ENCODE results near the gene CNTN3. TPM values are rescaled to one million over a fixed set of nuclear protein-coding genes. Genes with fewer than 3 reads are reported as not detected.
A peak's percentile ranks its signal among the peaks of the same experiment; 100 is the strongest.

The CNTN3 gene
- total and polyA plus RNA-seq, 11 donors: 0.25 to 4.3 (median 1.9) TPM

DNA sequence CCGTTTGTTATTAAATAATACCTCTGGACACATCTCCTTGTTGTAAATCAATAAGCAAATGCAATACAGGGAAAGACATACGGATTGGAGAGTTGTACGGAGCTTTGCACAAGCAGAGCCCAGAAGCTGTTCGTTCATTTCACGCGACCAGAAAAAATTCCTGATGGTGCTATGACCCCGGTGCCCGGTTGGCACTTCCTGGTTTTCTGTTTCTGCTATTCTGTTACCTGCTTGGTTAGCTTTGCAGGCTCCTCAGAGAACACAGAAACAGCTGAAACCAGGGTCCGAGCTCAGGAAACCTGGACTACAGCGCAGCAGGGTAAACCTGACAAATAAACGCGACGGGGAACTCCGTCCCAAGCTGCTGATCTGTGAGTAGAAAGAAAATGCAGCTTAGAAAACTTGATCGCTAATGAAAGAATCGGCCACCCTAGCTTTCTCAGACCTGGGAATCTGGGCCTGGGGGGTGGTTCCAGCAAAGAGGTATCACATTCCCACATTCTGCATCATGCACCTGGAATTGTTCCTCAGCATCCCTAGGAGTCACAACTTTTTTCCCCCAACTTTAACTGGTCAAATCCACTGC, 845 bp downstream of the CNTN3 start:
- ATAC-seq (peak in 1 of 4 donors; percentile 21), DNase-seq (no peak)
- intact Hi-C loops (cut with DNase I): no loop called here
- Histone ChIP-seq H3K36me3 (no peaks in the 10 kb centered on the region), H3K9me3 (no peaks in the 10 kb centered on the region), H3K27me3 (peaks cover 0 to 37% (median 3%) of the 10 kb centered on the region in 9 donors), H3K27ac (no peak overlapping the region), H3K4me1 (peaks cover 0 to 12% (median 0%) of the 10 kb centered on the region in 12 donors), H3K4me3 (peak overlapping the region; percentile 17 to 56 (median 38))
- WGBS, 4 donors: 22 to 33% (median 29%) methylated on average over 16 of the region's 16 CpGs
- TF ChIP-seq POLR2A (IDR thresholded peaks at IDR 0.05): no peak
- TF ChIP-seq, protein P1, sequence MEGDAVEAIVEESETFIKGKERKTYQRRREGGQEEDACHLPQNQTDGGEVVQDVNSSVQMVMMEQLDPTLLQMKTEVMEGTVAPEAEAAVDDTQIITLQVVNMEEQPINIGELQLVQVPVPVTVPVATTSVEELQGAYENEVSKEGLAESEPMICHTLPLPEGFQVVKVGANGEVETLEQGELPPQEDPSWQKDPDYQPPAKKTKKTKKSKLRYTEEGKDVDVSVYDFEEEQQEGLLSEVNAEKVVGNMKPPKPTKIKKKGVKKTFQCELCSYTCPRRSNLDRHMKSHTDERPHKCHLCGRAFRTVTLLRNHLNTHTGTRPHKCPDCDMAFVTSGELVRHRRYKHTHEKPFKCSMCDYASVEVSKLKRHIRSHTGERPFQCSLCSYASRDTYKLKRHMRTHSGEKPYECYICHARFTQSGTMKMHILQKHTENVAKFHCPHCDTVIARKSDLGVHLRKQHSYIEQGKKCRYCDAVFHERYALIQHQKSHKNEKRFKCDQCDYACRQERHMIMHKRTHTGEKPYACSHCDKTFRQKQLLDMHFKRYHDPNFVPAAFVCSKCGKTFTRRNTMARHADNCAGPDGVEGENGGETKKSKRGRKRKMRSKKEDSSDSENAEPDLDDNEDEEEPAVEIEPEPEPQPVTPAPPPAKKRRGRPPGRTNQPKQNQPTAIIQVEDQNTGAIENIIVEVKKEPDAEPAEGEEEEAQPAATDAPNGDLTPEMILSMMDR (IDR thresholded peaks at IDR 0.05): no peak

DNA sequence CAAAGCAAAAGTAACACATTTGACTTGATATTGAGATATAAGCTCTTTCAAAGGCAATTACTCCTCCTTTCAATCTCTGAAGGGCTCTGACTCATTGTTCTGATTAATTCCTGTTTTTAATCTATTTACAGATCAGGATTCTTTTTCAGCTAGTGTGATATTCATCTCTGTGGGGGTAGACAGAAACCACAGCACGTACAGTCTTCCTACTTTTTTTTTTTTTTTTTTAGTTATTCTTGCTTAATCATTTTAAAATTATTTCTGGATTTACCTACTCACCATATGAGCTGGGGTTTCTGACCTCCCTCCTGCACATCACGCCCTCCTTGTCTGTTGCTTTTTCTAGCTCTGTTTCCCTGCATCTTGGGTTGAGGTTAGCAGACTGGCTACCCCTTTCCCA, 1.4 kb downstream of the CNTN3 start:
- DNase-seq (no peak), ATAC-seq (no peak)
- Histone ChIP-seq H3K4me1 (peaks cover 0 to 12% (median 0%) of the 10 kb centered on the region in 12 donors), H3K27ac (no peak overlapping the region), H3K4me3 (peak overlapping the region in 7 of 12 donors; percentile 17 to 56 (median 39)), H3K36me3 (no peaks in the 10 kb centered on the region), H3K27me3 (peaks cover 0 to 37% (median 3%) of the 10 kb centered on the region in 9 donors), H3K9me3 (no peaks in the 10 kb centered on the region)
- intact Hi-C loops (cut with DNase I): no loop called here
- WGBS, 4 donors: 26 to 38% (median 34%) methylated on average over 2 of the region's 2 CpGs
- TF ChIP-seq, protein P1 (IDR thresholded peaks at IDR 0.05): no peak
- no peak for TF ChIP-seq POLR2A (IDR thresholded peaks at IDR 0.05)

DNA sequence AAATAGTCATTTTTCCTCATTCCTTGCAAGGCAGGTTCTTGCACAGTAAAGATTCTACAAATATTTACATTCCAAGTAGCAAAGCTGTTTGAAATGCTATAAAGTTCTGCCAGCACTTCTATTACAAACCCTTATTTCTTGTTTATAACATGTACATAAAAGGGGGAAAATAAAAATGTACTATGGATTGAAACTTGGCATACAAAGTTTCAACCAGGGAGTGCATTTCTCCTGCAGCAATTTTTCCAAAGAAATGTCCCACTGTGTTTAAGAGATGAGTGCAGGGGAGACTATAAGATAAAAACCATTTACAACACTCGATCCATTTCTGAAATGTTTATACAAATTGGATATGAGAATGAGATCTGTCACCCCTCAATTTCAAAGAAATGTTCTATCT, 3.3 kb downstream of the CNTN3 start:
- intact Hi-C loops (cut with DNase I): no loop called here
- Histone ChIP-seq H3K4me3 (no peak overlapping the region), H3K27me3 (peaks cover 0 to 40% (median 3%) of the 10 kb centered on the region in 9 donors), H3K9me3 (no peaks in the 10 kb centered on the region), H3K4me1 (peaks cover 0 to 12% (median 0%) of the 10 kb centered on the region in 12 donors), H3K36me3 (no peaks in the 10 kb centered on the region), H3K27ac (no peak overlapping the region)
- TF ChIP-seq POLR2A (IDR thresholded peaks at IDR 0.05): no peak
- TF ChIP-seq, protein P1 (IDR thresholded peaks at IDR 0.05): no peak
- ATAC-seq (no peak), DNase-seq (no peak)
- WGBS, 4 donors: 47 to 80% (median 67%) methylated on average over 1 of the region's 1 CpG

DNA sequence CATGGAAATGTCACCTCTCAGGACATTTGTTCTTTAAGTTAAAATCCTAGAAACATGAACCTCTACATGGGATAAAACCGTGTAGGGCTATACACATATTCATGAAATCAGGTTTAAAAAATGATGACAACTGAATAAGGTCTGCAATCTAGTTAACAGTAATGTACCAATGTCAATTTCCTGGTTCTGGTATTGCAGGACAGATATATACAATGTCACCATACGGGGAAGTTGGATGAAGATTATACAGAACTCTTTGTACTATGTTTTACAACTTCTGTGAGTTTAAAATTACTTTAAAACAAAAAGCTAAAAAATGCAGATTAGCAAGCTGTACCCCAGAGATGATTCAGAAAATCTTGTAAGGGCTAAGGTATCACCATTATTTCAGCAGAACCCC, 6.7 kb downstream of the CNTN3 start:
- ATAC-seq (no peak), DNase-seq (no peak)
- TF ChIP-seq, protein P1 (IDR thresholded peaks at IDR 0.05): no peak
- TF ChIP-seq POLR2A (IDR thresholded peaks at IDR 0.05): no peak
- WGBS, 4 donors: 74 to 77% (median 74%) methylated on average over 2 of the region's 2 CpGs
- H3K27me3 ChIP-seq: peaks cover 0 to 28% (median 0%) of the 10 kb centered on the region in 9 donors
- H3K4me3 ChIP-seq: no peak overlapping the region
- peaks cover 0 to 4% (median 0%) of the 10 kb centered on the region in 12 donors for H3K9me3 ChIP-seq
- no peak overlapping the region for H3K27ac ChIP-seq
- no peaks in the 10 kb centered on the region for H3K36me3 ChIP-seq
- H3K4me1 ChIP-seq: no peaks in the 10 kb centered on the region
- intact Hi-C loops (cut with DNase I): no loop called here
